Measurements from ENCODE around the gene MUC13. TPM values are rescaled to one million over a fixed set of nuclear protein-coding genes. Genes with fewer than 3 reads are reported as not detected.

Gene MUC13
- total RNA-seq, 1 experiment from 2014 or later = not detected

DNA sequence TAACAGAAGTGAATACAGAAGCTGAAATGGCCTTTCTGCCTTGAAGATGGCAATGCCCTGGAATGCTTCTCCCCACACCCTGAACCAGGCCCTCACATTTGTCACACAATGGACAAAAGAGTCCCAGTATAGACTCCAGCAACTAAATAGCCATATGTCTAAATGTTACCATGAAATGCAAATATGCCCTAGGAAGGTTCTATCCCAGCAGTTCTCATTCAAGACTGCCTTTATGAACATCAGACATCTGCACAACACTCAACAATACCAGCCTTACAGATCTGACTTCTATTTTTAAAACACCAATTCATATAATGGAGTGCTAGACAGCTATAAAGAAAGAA lies 55.2 kb downstream of the MUC13 start:
- Mint-ChIP-seq H3K4me3 (no peak overlapping the region), H3K4me1 (peaks cover 62 to 66% of the 10 kb centered on the region in 2 experiments), H3K36me3 (ENCODE audit: insufficient read depth in 1 of 3, low read depth in 3 of 3) (peaks cover 6 to 18% (median 8%) of the 10 kb centered on the region in 3 experiments; a peak in 6 of 7 replicates), H3K27ac (no peak overlapping the region; a peak in 1 of 7 replicates), H3K9me3 (no peaks in the 10 kb centered on the region; a peak in 1 of 5 replicates), H3K27me3 (ENCODE audit: low read depth) (no peaks in the 10 kb centered on the region)
- Histone ChIP-seq H3K23ac (ENCODE audit: insufficient read length, low read depth, low read length) (no peak overlapping the region), H3K27ac (ENCODE audit: insufficient read length, low read depth, low read length) (no peak overlapping the region), H3K4ac (ENCODE audit: low read depth, low read length) (no peak overlapping the region), H3T11ph (ENCODE audit: low read length) (no peak overlapping the region), H2BK5ac (ENCODE audit: insufficient read length, low read length) (no peak overlapping the region), H3K4me1 (ENCODE audit: insufficient read depth, low read length) (peaks cover 13% of the 10 kb centered on the region; the same call in 1 of the 2 replicates), H4K20me1 (ENCODE audit: control insufficient read depth, insufficient read depth, insufficient read length) (no peaks in the 10 kb centered on the region), H3K56ac (ENCODE audit: insufficient read length, low read depth, low read length) (no peak overlapping the region), H3K9ac (ENCODE audit: extremely low read depth, insufficient read length, low read length) (no peak overlapping the region), H2BK12ac (ENCODE audit: insufficient read length, low read depth, low read length) (no peak overlapping the region), H3K14ac (ENCODE audit: insufficient read depth, low read length) (no peak overlapping the region), H2AFZ (ENCODE audit: low read length) (no peak overlapping the region), H3K79me1 (ENCODE audit: insufficient read depth, low read depth, low read length, poor library complexity, severe bottlenecking) (peaks cover 5% of the 10 kb centered on the region), H3K79me2 (ENCODE audit: insufficient read depth, low read length) (peaks cover 49% of the 10 kb centered on the region; the same call in 1 of the 2 replicates), H2AK5ac (ENCODE audit: insufficient read length, low read length) (no peak overlapping the region), H4K91ac (ENCODE audit: insufficient read length, low read depth, low read length) (no peak overlapping the region), H3K9me3 (ENCODE audit: control insufficient read depth, low read depth, low read length) (no peaks in the 10 kb centered on the region), H3K23me2 (ENCODE audit: insufficient read length, low read depth, low read length, poor library complexity, severe bottlenecking) (no peaks in the 10 kb centered on the region), H2BK120ac (ENCODE audit: low read depth, low read length, poor library complexity, severe bottlenecking) (no peak overlapping the region), H3K18ac (ENCODE audit: insufficient read length, low read depth, low read length) (no peak overlapping the region), H3K4me2 (ENCODE audit: insufficient read depth, insufficient read length, low read length) (no peak overlapping the region), H4K8ac (replicated peaks; ENCODE audit: insufficient read length, low read depth, low read length) (no peak overlapping the region), H2BK15ac (ENCODE audit: low read depth, low read length) (no peak overlapping the region), H4K5ac (ENCODE audit: insufficient read length, low read depth, low read length) (no peak overlapping the region), H2BK20ac (ENCODE audit: low read depth, low read length, poor library complexity, severe bottlenecking) (no peak overlapping the region), H3K27me3 (ENCODE audit: insufficient read depth, low read length) (no peaks in the 10 kb centered on the region)
- TF ChIP-seq, protein P1, sequence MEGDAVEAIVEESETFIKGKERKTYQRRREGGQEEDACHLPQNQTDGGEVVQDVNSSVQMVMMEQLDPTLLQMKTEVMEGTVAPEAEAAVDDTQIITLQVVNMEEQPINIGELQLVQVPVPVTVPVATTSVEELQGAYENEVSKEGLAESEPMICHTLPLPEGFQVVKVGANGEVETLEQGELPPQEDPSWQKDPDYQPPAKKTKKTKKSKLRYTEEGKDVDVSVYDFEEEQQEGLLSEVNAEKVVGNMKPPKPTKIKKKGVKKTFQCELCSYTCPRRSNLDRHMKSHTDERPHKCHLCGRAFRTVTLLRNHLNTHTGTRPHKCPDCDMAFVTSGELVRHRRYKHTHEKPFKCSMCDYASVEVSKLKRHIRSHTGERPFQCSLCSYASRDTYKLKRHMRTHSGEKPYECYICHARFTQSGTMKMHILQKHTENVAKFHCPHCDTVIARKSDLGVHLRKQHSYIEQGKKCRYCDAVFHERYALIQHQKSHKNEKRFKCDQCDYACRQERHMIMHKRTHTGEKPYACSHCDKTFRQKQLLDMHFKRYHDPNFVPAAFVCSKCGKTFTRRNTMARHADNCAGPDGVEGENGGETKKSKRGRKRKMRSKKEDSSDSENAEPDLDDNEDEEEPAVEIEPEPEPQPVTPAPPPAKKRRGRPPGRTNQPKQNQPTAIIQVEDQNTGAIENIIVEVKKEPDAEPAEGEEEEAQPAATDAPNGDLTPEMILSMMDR (conservative IDR thresholded peaks at IDR 0.05) = no peak
- no peak for DNase-seq
